GM21576 (cell line): ENCODE measurements around the gene GARS1.
"Not testable (repeated sequence)": the region's sequence is repeated elsewhere in the genome, so short reads cannot be mapped to it uniquely, and the experiment has no call there.

Experiments used
- ATAC-seq: cut with Tn5 transposase; IDR thresholded peaks from one replicate; pipeline ENCODE4 v1.9.1; 2021; ENCODE audit warnings: mild to moderate bottlenecking, moderate library complexity; ENCODE audit not compliant: unreplicated experiment

GARS1 gene

GRCh38 chr7:30570238-30570637 is 24.4 kb upstream of the GARS1 start:
- ATAC-seq: not testable (repeated sequence)

DNA sequence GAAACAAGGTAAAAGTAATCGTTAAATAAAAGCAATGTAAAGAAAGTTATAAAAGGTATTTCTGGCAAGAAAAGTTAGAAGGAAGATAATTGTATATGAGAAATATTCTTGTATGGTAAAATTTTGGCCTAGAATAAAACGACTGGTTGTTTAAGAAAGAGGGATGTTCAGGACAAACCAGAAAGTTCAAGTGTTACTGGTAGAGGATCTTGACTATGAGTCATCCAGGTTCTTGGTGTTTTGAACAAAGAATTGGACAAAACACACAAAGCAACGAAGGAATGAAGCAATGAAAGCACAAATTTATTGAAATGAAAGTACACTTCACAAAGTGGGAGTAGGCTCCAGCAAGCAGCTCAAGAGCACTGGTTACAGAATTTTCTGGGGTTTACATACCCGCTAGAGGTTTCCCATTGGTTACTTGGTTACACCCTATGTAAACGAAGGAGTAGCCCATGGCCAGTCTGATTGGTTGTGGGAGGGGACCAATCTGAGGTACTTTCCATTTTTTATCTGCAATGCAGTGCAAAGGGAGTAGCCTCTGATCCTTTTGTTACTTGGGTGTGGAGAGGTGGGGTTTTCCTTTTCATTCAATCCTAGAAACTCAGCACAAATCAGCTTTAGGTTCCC is 22.4 kb upstream of the GARS1 start:
- ATAC-seq: no peak

DNA sequence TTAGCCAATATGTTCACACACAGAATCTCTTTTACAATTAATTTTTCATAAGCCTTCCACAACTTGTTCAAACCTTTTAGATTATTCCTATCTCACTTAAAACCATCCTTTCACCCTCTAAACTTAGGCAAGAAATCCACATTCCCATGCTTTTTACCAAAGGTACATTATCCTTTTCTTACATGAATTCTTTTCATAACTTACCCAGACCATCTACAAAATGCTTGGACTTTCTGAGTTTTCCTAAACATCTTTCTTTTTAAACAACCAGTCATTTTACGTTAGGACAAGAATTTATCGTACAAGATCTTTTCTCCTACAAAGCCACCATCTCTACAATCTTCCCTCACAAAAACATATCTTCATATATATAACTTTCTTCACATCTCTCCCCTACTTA is 18.8 kb upstream of the GARS1 start:
- ATAC-seq: no peak

DNA sequence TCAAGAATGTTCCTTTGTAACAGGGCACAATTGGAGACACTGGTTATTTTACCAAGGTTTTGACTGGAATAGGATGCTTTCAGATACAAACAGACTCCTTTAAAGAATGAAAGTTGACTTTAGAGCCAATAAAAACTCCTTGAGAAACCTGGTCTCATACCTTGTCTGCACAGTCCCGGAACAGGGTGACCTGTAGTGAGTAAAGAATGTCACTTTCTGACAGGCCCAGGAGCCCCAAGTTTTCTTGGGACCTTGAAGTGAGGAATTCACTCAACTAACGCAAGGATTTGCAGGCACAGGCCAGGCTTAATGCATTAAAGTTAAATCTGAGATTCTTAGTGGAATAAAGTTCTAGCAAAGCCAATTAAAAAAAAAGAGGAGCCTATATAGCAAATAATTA is 11.5 kb upstream of the GARS1 start:
- ATAC-seq: no peak

DNA sequence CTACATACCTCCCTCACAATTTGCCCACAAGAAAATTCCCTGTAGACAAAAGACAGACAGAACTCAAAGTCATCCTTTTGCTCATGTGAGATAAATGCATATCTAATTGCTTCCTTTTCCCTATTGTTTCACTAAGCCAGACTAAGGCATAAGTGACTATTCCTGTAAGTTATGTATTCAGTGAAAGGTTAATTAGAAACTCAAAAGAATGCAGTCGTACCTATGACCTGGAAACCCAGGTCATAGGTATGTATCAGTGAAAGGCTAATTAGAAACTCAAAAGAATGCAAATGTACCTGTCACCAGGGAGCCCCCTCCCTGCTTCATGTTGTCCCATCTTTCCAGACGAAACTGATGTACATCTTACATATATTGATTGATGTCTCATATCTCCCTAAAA is 10.3 kb upstream of the GARS1 start:
- ATAC-seq: no peak

DNA sequence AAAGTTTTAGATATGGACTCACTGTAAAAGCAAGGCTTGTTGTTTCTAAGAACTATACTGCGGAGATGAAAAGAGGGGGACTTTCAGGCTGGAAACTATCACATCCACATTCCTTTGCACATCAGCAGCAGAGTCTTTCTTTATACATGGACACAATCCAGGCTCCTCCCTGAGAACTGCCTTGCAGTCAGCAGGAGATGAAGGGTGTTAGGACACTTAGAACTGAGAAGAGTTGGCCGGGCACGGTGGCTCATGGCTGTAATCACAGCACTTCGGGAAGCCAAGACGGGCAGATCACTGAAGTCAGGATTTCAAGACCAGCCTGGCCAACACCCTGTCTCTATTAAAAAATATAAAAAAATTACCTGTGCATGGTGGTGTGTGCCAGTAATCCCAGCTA is 9.7 kb upstream of the GARS1 start:
- no peak for ATAC-seq

DNA sequence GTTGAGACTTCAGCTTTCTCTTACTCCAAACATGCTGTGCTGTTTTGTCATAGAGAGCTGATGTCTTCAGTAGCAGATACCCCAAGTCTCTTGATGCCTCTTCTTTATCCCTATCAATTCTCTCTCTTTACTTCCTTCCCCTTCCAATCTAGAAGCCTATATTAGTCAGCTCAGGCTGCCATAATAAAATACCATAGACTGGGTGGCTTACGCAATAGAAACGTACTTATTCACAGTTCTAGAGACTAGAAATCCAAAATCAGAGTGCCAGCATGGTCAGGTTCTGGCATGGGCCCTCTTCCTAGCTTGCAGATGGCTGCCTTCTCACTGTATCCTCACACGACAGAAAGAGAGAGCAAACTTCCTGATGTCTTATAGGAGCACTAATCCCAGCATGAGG is 9.0 kb upstream of the GARS1 start:
- no peak for ATAC-seq

GRCh38 chr7:30587547-30587946 is 7.1 kb upstream of the GARS1 start:
- not testable (repeated sequence) for ATAC-seq

- no peak for ATAC-seq
These were observed 5.6 kb upstream of the GARS1 start for GRCh38 chr7:30589111-30589510.

- peak; percentile 34 for ATAC-seq
These were observed 584 bp upstream of the GARS1 start for GRCh38 chr7:30594048-30594539.

GRCh38 chr7:30595436-30596013 is 847 bp downstream of the GARS1 start:
- no peak for ATAC-seq

- no peak for ATAC-seq
These were observed 1.4 kb downstream of the GARS1 start for GRCh38 chr7:30596014-30596641.

DNA sequence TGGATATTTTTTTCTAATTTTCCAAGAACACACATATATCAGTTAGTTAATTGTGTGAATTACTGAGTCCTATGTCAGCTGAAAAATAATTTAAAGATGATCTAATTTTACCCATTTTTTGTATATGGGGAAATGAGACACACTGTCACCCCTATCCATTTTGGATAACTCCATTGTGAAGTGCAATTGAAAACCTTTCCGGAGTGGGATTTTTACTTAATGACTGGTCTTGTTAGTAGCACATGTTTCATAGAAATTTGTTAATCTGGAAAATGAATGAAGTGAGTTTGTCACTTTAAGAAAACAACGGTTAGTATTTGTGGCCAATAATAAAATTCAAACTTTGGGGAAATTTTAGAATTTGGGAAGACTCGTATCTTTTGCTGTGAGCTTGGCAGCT is 2.0 kb downstream of the GARS1 start:
- ATAC-seq: no peak

GRCh38 chr7:30598121-30598876 is 3.6 kb downstream of the GARS1 start:
- ATAC-seq: no peak

GRCh38 chr7:30604901-30605300 is 10.2 kb downstream of the GARS1 start:
- ATAC-seq: no peak

DNA sequence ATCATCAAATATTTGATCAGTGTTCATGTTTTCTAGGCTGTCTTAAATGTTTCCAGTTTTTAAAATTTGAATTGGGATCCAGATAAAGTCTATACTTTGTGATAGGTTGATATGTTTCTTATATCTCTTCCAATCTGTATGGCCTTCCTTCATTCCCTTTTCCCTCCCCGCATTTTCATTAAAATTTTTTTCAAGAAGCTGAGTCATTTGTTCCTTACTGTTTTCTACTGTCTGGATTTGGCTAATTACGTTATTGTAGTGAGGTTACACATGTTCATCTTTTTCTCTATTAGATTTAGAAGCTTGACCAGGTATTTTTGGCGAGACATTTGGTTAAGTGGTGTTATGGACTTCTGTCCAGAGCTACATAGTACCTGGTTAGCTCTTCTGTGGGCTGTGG is 11.2 kb downstream of the GARS1 start:
- no peak for ATAC-seq

- ATAC-seq: no peak
These were observed 18.1 kb downstream of the GARS1 start for GRCh38 chr7:30612658-30613265.

DNA sequence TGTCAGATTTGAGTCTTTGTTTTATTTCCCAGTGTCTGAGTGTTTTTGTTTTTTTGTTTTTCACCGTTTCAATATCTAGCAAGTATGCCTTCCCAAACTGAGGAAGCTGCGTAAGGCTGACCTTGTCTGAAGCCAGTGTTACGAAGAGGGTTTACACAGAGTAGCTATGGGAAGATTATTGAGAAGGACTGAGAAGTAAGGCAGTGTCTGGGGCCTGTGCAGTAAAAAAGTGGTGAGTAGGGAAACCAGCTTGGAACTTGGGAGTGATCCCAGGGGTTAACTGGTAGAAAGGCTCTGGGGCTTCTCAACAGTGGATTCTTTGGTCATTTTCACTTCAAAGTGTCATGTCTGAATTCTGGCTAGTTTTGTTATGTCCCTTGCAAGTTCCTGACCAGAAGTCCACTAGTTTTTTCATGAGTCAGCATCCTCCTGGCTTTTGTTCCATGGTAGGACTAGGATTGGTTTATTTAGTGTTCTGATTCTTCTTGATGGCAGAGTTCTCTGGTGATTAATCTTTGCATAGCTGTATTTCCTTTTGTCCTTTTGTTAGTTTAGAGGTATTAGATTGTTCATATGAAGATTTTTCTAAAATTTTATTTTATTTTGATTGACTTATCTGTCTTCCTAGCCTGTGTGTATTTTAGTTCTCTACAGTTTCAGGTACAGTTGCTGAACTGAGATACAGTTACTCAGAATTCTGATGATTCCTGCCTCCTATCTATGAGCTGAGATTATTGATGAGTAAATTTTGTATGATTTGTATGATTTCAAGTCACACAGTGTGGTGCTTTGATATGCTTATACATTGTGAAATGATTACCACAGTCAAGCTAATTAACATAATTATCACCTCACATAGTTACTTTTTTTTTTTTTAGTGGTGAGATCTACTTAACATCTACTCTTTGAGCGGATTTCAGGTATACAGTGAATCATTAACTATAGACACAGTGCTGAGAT is 19.0 kb downstream of the GARS1 start:
- ATAC-seq: no peak

DNA sequence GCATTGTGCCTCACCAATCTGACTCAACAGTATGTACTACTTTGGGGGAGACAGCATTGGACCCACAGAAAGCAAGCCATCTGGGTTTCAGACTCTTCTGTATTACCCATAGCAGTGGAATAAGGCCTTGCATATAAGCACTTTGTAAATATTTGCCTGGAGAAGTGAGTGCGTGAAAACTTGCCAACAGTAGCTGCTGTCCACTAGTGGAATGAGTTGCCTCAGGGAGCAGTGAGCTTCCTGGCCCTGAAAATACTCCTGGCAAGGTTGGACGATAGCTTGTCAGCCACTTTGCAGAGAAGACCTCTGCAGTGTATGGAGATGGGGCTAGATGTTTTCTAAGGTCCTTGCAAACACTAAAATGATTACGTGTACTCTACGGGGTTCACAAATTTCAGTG is 21.6 kb downstream of the GARS1 start:
- no peak for ATAC-seq

GRCh38 chr7:30617359-30617758 is 22.7 kb downstream of the GARS1 start:
- ATAC-seq: no peak
